GM23248 (cell line): ENCODE measurements around the gene PSME3IP1. TPM values are rescaled to one million over a fixed set of nuclear protein-coding genes. Genes with fewer than 3 reads are reported as not detected.

Experiments
- DNase-seq: peaks from one replicate; pipeline ENCODE4 v3.0.0-alpha.2; 2015
- H2AFZ ChIP-seq: fragments of 200-600 bp; sonication (generic); 2 replicates; pipeline ENCODE4 v1.6.1; 2016; ENCODE audit warnings: antibody characterized with exemption
- H3F3A ChIP-seq: fragments of 200-600 bp; sonication (generic); 2 replicates; pipeline ENCODE4 v1.6.1; 2016; ENCODE audit warnings: mild to moderate bottlenecking, antibody characterized with exemption, mixed run types; ENCODE audit not compliant: insufficient read depth
- H3K27ac ChIP-seq: fragments of 200-600 bp; sonication (generic); 2 replicates; pipeline ENCODE4 v1.5.1; 2016; ENCODE audit warnings: mild to moderate bottlenecking
- H3K27me3 ChIP-seq: fragments of 200-600 bp; sonication (generic); replicated peaks from 2 replicates; pipeline ENCODE4 v1.6.1; 2016; ENCODE audit warnings: mild to moderate bottlenecking; ENCODE audit not compliant: insufficient read depth
- H3K36me3 ChIP-seq: fragments of 200-600 bp; sonication (generic); 2 replicates; pipeline ENCODE4 v1.6.1; 2016; ENCODE audit warnings: low read depth, mild to moderate bottlenecking
- H3K4me1 ChIP-seq: fragments of 200-600 bp; sonication (generic); 2 replicates; pipeline ENCODE4 v1.6.1; 2016; ENCODE audit warnings: mild to moderate bottlenecking; ENCODE audit not compliant: insufficient read depth
- H3K4me2 ChIP-seq: fragments of 200-600 bp; sonication (generic); one replicate; pipeline ENCODE4 v1.6.1; 2016; ENCODE audit warnings: mild to moderate bottlenecking; ENCODE audit not compliant: unreplicated experiment
- H3K4me3 ChIP-seq: fragments of 200-600 bp; sonication (generic); 2 replicates; pipeline ENCODE4 v1.5.1; 2016; ENCODE audit warnings: mild to moderate bottlenecking
- H3K79me2 ChIP-seq: fragments of 200-600 bp; sonication (generic); 2 replicates; pipeline ENCODE4 v1.6.1; 2016; ENCODE audit warnings: mild to moderate bottlenecking; ENCODE audit not compliant: insufficient read depth
- H3K9ac ChIP-seq: fragments of 200-600 bp; sonication (generic); 2 replicates; pipeline ENCODE4 v1.6.1; 2016; ENCODE audit warnings: mild to moderate bottlenecking
- H3K9me2 ChIP-seq: fragments of 200-600 bp; sonication (generic); 2 replicates; pipeline ENCODE4 v1.6.1; 2016; ENCODE audit warnings: mixed run types, mild to moderate bottlenecking, moderate library complexity; ENCODE audit not compliant: insufficient read depth
- H3K9me3 ChIP-seq: fragments of 200-600 bp; sonication (generic); one replicate; pipeline ENCODE4 v1.6.1; 2017; ENCODE audit warnings: low read depth
- H4K20me1 ChIP-seq: fragments of 200-600 bp; sonication (generic); 2 replicates; pipeline ENCODE4 v1.6.0; 2016; ENCODE audit not compliant: insufficient read depth
- EZH2 ChIP-seq: fragments of 200-600 bp; sonication (generic); IDR thresholded peaks from 2 replicates; pipeline ENCODE4 v1.6.1; 2018; ENCODE audit warnings: antibody characterized with exemption, mild to moderate bottlenecking; ENCODE audit not compliant: insufficient read depth, poor library complexity, severe bottlenecking
- EZH2phosphoT487 ChIP-seq: fragments of 200-600 bp; sonication (generic); IDR thresholded peaks from 2 replicates; pipeline ENCODE4 v1.6.1; 2018; ENCODE audit warnings: antibody characterized with exemption, moderate library complexity, mild to moderate bottlenecking, low read depth; ENCODE audit not compliant: insufficient read depth
- WGBS, 2 experiments: methylation state at CpG; one replicate each; pipeline ENCODE4 v1.1.6; 2015 to 2017; ENCODE audit warnings: low lambda C conversion rate in 2 of 2, low coverage in 1 of 2; ENCODE audit errors: missing lambda C conversion rate in 2 of 2; 5-methylcytosine and 5-hydroxymethylcytosine counted together
- in situ Hi-C: fragments of 300-500 bp; cut with MboI; formaldehyde crosslinking; loops from 2 replicates; pipeline ENCODE4 v1.15.0; 2020
- polyA plus RNA-seq: library from polyadenylated mRNA; unstranded; fragments of >200 nt; fragmentation: Nextera tagmentation; extraction: Ambion mirVana; gene quantifications from 2 replicates; pipeline ENCODE4 v1.2.1, GENCODE V29; 2016
- total RNA-seq: library from RNA; depleted of rRNA; stranded (reverse); fragments of >200 nt; shearing (Covaris generic); gene quantifications from 2 replicates; pipeline ENCODE4 v1.2.3, GENCODE V29; 2014

The PSME3IP1 gene
- total and polyA plus RNA-seq, 2 experiments from 2014 or later, result 42.2 to 58.9 TPM

DNA sequence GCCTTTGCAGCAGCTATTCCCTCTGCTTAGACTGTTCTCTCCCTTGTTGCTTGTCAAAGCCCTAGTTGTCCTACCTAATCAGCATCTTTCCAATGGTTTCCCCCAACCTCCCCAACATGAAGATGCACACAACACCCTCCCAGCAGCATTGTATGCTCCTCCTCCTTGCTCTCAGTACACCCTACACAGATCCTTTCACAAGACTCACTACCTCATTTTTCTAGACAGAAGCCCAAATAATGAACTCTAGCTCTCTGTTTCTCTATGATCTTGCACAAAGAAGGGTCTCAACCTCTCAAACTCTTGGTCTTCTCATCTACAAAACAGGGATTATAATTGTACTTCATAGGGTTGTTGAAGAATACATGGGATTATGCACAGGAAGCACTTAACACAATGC lies 19.4 kb downstream of the PSME3IP1 start:
- H3K9me3 ChIP-seq, result no peaks in the 10 kb centered on the region
- no peak overlapping the region for H3K27ac ChIP-seq
- H3K4me2 ChIP-seq, result no peak overlapping the region
- H3K4me1 ChIP-seq, result no peaks in the 10 kb centered on the region
- H3K9ac ChIP-seq, result no peak overlapping the region
- H3K4me3 ChIP-seq, result no peak overlapping the region
- H3K36me3 ChIP-seq, result peaks cover 32% of the 10 kb centered on the region; the same call in 1 of the 2 replicates
- no peak overlapping the region for H2AFZ ChIP-seq
- TF ChIP-seq EZH2, result no peak
- no peak for TF ChIP-seq EZH2phosphoT487
- no peaks in the 10 kb centered on the region for H3K9me2 ChIP-seq
- no peaks in the 10 kb centered on the region for H3F3A ChIP-seq
- in situ Hi-C loops, result no loop called here
- no peak for DNase-seq
- H4K20me1 ChIP-seq, result no peaks in the 10 kb centered on the region
- no peaks in the 10 kb centered on the region for H3K27me3 ChIP-seq
- H3K79me2 ChIP-seq, result no peaks in the 10 kb centered on the region

DNA sequence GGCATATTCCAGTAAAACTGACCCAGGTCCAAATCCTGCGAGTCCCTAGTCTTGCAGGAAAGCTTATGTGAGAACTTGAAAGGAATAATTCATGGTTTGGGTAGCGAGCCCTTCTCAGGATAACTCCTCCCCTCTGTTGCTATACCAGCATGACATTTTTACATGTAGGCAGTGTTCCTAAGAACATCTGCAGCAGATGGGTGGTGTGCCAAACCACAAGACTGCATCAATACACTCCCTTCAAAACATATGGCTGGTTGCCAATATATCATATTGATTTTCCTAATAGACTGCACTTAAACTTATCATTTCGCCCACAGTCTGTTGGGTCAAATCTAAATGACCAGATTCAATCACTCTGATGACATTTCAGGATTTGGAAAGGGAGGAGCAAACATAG lies 19.9 kb downstream of the PSME3IP1 start:
- TF ChIP-seq EZH2phosphoT487 (no peak), EZH2 (no peak)
- Histone ChIP-seq H4K20me1 (no peaks in the 10 kb centered on the region), H3F3A (no peaks in the 10 kb centered on the region), H3K27me3 (no peaks in the 10 kb centered on the region), H3K4me2 (no peak overlapping the region), H2AFZ (no peak overlapping the region), H3K36me3 (peaks cover 31% of the 10 kb centered on the region; the same call in 1 of the 2 replicates), H3K9me2 (no peaks in the 10 kb centered on the region), H3K27ac (no peak overlapping the region), H3K9me3 (no peaks in the 10 kb centered on the region), H3K9ac (no peak overlapping the region), H3K4me3 (no peak overlapping the region), H3K79me2 (no peaks in the 10 kb centered on the region), H3K4me1 (no peaks in the 10 kb centered on the region)
- in situ Hi-C loops, result no loop called here
- 59 to 63% methylated on average over 3 of the region's 3 CpGs for WGBS, 2 experiments
- no peak for DNase-seq

GRCh38 chr16:57165483-57165882 lies 20.4 kb downstream of the PSME3IP1 start:
- in situ Hi-C loops, result no loop called here

GRCh38 chr16:57163842-57164241 lies 22.0 kb downstream of the PSME3IP1 start:
- in situ Hi-C loops, result loop anchor here (5.0 kb wide), 1 partner anchor 77 kb away; no protein-coding TSS in a partner anchor
- peaks cover 27% of the 10 kb centered on the region; the same call in 1 of the 2 replicates for H3K36me3 ChIP-seq
- H3K4me1 ChIP-seq, result no peaks in the 10 kb centered on the region
- no peaks in the 10 kb centered on the region for H3F3A ChIP-seq
- H3K4me2 ChIP-seq, result no peak overlapping the region
- TF ChIP-seq EZH2phosphoT487 (no peak), EZH2 (no peak)
- no peaks in the 10 kb centered on the region for H3K27me3 ChIP-seq
- H4K20me1 ChIP-seq, result no peaks in the 10 kb centered on the region
- no peak overlapping the region for H3K4me3 ChIP-seq
- no peak overlapping the region for H2AFZ ChIP-seq
- no peak overlapping the region for H3K9ac ChIP-seq
- 70 to 92% methylated on average over 1 of the region's 1 CpG for WGBS, 2 experiments
- no peak for DNase-seq
- H3K9me3 ChIP-seq, result no peaks in the 10 kb centered on the region
- no peaks in the 10 kb centered on the region for H3K79me2 ChIP-seq
- H3K9me2 ChIP-seq, result no peaks in the 10 kb centered on the region
- no peak overlapping the region for H3K27ac ChIP-seq

More at GRCh38 chr16:57165483-57165882, 20.4 kb downstream of the PSME3IP1 start:
- no peak overlapping the region for H3K9ac ChIP-seq
- no peaks in the 10 kb centered on the region for H3F3A ChIP-seq
- no peaks in the 10 kb centered on the region for H3K9me2 ChIP-seq
- no peaks in the 10 kb centered on the region for H3K27me3 ChIP-seq
- no peaks in the 10 kb centered on the region for H4K20me1 ChIP-seq
- H2AFZ ChIP-seq, result no peak overlapping the region
- DNase-seq, result no peak
- no peak overlapping the region for H3K4me2 ChIP-seq
- H3K79me2 ChIP-seq, result no peaks in the 10 kb centered on the region
- peaks cover 29% of the 10 kb centered on the region; the same call in 1 of the 2 replicates for H3K36me3 ChIP-seq
- H3K9me3 ChIP-seq, result no peaks in the 10 kb centered on the region
- H3K4me1 ChIP-seq, result no peaks in the 10 kb centered on the region
- 96 to 98% methylated on average over 5 of the region's 5 CpGs for WGBS, 2 experiments
- TF ChIP-seq EZH2phosphoT487, result no peak
- no peak for TF ChIP-seq EZH2
- H3K4me3 ChIP-seq, result no peak overlapping the region
- no peak overlapping the region for H3K27ac ChIP-seq

DNA sequence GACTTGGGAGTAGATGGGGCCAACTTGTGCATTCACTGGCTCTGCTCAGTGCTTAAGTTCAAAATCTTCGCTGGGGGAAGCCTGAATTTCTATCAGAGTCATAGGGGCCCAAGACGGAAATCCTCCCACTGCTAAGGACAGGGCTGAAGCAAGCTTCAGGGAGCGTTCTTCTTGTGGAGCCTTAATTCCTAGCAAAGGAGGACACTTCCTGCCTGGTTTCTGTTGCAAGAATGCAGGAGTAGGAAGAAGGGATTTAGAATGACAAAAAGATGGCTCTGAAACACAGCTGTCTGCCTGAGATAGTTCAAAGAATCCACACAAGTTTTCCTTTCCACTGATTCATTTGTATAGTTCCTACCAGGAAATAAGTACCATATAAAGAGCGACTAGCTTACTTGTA lies 26.4 kb downstream of the PSME3IP1 start:
- in situ Hi-C loops, result no loop called here
- WGBS, 2 experiments, result 85 to 87% methylated on average over 4 of the region's 4 CpGs
- Histone ChIP-seq H3K9me2 (no peaks in the 10 kb centered on the region), H3K4me1 (no peaks in the 10 kb centered on the region), H3K27ac (no peak overlapping the region), H3K9me3 (no peaks in the 10 kb centered on the region), H3K4me2 (no peak overlapping the region), H3K9ac (no peak overlapping the region), H3F3A (no peaks in the 10 kb centered on the region), H3K36me3 (peaks cover 35% of the 10 kb centered on the region; the same call in 1 of the 2 replicates), H4K20me1 (no peaks in the 10 kb centered on the region), H2AFZ (no peak overlapping the region), H3K27me3 (no peaks in the 10 kb centered on the region), H3K4me3 (no peak overlapping the region), H3K79me2 (no peaks in the 10 kb centered on the region)
- no peak for DNase-seq
- TF ChIP-seq EZH2, result no peak
- TF ChIP-seq EZH2phosphoT487, result no peak
